GM18907 (cell line): ENCODE measurements around the gene EPHB1.
"Not testable (repeated sequence)": the region's sequence is repeated elsewhere in the genome, so short reads cannot be mapped to it uniquely, and the experiment has no call there.

Experiments
- ATAC-seq: cut with Tn5 transposase; IDR thresholded peaks from one replicate; pipeline ENCODE4 v1.9.1; 2021; ENCODE audit warnings: mild to moderate bottlenecking, moderate library complexity; ENCODE audit not compliant: unreplicated experiment

The EPHB1 gene

DNA sequence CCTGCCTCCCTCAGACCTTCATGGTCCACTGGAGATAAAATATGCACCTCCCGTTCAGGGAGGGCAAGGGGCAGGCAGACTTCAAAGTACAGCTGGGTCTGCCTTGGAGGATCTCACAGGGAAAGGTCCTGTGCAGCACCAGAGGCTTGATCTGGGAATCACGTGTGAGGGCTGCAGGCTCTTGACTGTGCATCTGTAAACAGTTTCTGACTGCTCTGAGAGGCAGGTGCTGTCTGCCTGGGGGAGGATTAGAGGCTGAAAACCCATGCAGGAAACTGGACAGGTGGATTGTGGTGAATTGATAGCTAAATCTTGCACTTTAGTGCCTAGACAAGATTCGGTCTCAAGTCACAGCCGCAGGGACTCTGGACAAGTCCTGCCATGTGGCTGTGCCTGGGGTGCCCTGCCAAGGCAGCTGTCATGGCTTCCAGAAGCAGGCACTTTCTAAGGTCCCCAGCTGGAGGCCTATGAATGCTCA is 239.3 kb downstream of the EPHB1 start:
- no peak for ATAC-seq

DNA sequence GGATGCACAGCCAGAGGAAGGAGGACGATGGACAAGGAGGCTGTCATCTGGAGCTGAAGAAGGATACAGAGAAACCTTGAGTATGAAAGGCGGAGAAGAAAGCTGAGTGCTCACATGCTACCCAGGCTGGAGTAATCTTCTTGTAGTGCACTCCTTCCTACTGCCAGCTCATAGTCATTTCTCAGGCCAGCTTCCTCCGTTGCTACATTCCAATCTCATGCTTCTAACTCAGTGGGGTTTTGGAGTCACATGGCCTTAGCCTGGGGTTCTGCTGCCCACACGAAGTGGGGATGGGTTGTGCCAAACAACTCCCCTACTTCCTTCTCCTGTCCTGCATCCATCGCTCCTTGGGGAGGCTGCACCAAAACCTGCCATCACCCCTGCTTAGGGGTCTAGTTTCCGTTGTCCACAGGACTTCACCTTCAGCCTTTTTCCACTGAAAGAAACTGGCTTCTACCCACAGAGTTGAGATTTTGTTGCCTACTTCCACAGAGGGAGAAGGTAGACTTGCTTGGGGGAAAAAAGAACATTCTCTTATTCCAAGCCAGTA is 239.9 kb downstream of the EPHB1 start:
- no peak for ATAC-seq

DNA sequence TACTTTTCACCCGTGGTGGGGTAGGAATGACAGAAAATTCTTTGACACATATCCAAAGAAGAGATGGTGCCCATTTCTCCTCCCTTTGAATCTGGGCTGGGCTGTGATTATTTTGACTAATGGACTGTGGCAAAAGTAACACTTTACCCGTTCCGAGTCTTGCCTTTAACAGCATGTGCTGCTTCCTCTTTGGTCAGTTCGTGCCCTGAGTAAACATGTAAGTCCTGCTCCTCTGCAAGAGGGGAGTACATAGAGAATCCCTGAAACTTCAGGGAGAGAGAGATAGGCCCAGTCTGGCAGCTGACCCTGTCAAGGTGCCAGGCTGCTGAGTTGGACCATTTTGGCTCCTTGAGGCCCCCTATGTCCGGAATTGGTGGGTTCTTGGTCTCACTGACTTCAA is 243.1 kb downstream of the EPHB1 start:
- no peak for ATAC-seq

DNA sequence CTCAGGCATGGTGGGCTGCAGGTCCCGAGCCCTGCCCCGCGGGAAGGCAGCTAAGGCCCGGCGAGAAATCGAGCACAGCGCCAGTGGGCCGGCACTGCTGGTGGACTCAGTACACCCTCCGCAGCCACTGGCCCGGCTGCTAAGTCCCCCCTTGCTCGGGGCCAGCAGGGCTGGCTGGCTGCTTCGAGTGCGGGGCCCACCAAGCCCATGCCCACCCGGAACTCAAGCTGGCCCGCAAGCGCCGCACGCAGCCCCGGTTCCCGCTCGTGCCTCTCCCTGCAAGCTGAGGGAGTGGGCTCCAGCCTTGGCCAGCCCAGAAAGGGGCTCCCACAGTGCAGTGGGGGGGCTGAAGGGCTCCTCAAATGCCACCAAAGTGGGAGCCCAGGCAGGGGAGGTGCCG is 244.5 kb downstream of the EPHB1 start:
- not testable (repeated sequence) for ATAC-seq

DNA sequence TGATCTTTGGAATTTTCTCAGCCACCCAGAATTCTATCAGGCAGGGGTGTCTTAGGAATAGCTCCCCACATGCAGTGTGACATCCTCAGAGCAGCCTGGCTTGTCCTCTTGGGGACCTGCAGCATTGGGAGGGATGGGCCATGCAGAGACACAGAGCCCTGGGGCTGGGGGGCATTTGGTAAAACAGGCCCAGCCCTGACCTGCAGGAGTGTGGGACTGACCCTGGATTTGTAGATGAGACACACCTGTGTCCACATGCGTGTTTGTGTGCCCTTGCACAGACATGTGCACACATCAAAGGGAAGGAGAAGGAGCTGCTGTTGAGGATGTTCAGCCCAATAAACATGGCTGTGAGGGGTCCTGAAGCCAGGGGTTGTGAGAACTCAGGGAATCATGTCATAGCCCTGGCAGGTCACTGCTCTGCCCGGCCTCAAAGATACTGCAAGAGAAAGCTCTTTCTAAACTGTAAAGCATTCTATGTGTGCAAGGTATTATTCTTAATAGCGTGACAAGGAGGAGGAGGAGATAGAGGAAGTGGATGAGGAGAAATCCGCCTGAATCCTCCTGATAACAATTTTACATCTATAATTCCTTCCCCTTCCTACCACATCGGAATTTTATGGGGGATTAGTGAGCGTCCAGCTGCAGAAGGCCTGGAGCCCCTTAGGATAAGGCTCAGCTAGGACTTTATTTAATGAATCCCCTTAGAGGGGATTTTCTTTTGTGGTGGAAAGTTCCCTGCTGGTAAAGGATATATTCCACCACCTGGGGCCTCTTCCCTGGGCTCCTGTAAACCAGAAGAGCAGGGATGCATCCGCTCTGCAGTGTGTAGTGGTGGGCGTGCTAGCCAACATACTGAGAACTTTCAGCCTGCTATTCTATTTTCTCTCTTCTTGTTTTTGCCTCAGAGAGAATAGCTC is 245.5 kb downstream of the EPHB1 start:
- no peak for ATAC-seq

DNA sequence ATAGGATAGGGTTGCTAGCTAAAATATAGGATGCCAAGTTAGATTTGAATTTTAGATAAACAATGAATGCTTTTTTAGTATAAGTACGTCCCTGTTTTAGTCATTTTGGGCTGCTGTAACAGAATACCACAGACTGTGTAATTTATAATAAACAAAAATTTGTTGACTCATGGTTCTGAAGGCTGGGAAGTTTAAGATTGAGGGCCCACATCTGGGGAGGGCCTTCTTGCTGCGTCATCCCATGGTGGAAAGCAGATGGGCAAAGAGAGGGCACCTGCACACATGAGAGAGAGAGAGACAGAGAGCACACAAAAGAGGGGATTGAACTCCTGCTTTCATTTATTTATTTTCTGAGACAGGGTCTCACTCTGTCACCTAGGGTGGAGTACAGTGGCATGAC is 246.5 kb downstream of the EPHB1 start:
- ATAC-seq: no peak

DNA sequence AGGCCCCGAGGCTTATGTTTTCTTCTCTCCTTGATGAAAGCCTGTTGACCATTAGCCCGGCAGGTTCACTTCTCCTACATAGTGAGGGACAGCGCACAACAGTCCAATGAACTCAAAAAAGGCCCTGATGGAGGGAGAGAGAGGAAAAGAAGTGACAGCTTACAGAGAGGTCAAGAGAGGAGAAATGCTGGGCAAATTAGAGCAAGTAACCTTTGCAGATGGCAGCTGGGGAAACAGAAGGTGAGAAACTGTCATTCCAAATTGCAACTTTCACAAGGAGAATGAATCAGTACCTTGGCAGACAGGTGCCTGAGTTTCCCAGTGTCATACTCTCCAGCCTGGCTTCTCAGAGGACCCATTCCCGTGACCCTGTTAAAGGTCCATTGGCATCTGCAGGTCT is 252.0 kb downstream of the EPHB1 start:
- no peak for ATAC-seq

DNA sequence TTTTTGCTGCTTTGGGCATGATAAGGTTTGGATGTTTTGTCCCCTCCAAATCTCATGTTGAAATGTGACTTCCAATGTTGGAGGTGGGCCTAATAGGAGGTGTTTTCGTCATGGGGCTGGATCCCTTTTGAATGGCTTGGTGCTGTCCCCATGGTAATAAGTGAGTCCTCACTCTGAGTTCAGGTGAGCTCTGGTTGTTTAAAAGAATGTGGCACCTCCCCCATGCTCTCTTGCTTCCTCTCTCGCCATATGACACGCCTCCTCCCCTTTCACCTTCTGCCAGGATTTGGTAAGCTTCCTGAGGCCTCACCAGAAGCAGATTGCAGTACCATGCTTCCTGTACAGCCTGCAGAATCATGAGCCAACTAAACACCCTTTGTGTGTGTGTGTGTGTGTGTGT is 255.5 kb downstream of the EPHB1 start:
- ATAC-seq: no peak

DNA sequence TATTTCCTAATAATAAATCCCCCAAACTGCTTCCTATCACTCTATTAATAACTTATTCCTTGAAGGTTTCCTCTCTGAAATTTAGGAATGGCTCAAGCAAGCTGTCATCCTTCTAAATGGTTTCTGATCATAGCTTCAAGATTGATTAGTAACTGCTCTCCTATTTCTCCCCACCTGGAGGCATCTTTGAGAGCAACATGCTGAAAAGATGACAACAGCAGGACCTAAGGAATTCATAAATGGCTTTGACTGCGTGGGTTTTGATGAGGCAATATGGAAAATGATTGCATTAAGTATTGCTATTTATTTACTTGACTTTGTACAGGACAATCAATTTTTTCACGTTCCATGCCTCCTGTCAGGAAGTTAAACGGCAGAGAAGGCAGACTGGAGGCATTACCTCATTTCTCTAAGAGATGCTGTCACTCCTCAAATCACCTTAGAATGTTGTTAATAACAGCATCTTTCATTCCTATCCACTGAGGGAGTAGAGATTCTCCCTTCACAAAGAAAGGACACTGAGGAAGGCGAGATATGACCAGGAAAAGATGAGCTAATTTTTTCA is 256.4 kb downstream of the EPHB1 start:
- no peak for ATAC-seq

DNA sequence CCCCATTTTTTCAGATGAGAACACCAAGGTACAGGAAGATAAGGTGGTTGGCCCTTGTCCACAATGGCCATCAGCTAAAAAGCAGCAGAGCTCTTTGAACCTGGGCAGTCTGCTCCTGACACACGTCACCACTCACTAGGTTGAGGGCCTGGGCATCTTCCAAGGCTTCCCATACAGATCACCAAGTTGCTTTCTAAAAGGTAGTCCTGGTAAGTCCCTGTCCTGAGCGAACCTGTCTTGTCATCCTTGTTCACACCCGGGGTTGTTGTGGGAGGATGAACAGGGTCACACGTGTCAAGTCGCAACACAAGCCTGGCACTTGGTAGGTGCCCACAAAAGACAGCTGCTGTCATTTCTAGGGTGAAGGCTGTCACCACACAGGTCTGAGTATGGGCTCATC is 260.4 kb downstream of the EPHB1 start:
- ATAC-seq: no peak

DNA sequence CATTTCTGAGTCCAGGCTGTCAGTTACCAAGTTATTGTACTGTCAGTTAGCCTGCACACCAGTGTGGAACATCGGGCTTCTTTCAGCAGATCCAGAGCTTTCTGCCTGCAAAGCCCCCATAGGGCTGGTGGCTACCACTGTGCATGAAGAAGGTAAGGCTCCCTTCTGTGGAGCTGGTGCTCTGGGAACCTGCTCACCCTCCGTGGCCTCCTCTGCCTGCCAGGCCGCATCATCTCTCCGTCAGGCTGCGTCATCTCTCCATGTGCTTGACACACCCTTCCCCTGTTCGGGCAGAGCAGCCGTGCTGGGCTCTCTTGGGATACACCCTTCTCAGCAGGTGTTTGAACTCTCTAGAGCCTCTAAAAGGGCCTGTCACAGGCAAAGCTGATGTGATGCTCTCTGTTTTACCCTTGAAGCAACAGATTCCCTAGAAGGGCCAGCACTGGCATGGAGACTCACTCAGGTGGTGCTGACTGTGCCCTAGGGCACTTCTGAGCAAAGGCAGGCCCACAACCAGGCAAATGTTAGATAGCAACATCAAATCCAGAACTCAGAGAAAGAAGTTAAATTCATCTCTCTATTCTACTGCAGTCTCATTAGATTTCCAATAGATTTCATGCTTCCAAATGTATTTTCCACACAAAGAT is 261.1 kb downstream of the EPHB1 start:
- ATAC-seq: no peak

DNA sequence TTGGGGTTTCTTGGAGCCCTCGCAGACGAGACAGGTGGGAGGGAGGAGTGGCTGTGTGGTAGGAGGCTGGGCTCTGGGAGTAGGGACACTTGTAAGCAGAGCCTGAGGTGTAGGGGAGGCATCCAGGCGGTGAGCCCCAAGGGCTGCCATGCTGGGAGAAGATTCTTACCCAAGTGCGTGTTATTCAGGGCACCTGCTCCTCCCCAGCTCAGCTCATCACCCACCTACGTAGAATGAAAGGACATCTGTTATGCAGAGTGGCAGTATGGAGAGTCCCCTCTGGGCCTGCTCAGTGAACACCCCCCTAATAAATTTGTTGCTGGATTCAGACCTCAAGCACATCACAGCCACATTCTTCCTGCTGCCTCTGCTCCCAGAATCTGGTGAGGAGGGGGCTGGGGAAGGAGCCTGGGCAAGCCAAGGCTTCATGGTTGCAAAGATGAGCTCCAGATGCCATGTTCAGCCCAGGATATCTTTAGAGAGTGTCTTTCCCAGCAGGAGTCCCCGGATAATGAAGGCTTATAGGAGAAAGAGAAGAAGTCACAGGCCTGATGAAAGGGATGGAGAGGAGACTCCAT is 261.8 kb downstream of the EPHB1 start:
- ATAC-seq: no peak

DNA sequence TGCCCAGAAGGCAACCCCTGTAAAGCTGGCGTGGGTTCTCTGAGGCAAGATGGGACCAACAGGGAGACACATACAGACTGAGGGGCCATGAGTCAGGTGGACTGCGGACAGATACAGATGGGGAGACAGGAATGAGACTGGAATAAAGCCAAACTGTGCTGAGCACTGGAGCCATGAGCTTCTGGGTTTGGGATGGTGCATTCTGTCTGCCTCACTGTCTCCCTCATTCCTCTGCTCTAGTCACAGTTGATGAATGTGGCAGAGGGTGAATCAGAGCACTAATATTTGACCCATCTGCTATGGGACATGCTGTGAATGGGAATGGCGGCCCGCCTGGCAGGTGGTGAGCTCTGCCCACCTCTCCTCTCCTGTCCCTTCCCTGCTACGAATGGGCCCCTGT is 262.9 kb downstream of the EPHB1 start:
- ATAC-seq: no peak

DNA sequence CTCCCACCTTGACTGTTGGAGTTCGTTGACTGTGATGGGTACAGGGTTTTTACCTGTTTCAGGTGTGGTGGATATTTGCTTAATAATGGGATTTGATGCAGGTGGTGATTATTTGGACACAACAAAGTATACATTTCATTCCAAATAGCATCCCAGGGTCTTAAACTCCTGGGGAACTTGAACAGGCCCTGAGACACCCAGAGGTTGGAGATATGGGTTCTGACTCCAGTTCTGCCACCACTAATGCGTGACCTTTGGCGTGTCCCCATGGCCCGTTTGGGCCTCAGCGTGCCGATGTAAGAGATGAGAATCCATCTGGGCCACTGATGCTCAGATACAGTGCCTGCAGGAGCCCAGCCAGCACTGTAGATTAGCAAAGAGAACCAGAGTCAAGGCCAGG is 264.5 kb downstream of the EPHB1 start:
- ATAC-seq: no peak

DNA sequence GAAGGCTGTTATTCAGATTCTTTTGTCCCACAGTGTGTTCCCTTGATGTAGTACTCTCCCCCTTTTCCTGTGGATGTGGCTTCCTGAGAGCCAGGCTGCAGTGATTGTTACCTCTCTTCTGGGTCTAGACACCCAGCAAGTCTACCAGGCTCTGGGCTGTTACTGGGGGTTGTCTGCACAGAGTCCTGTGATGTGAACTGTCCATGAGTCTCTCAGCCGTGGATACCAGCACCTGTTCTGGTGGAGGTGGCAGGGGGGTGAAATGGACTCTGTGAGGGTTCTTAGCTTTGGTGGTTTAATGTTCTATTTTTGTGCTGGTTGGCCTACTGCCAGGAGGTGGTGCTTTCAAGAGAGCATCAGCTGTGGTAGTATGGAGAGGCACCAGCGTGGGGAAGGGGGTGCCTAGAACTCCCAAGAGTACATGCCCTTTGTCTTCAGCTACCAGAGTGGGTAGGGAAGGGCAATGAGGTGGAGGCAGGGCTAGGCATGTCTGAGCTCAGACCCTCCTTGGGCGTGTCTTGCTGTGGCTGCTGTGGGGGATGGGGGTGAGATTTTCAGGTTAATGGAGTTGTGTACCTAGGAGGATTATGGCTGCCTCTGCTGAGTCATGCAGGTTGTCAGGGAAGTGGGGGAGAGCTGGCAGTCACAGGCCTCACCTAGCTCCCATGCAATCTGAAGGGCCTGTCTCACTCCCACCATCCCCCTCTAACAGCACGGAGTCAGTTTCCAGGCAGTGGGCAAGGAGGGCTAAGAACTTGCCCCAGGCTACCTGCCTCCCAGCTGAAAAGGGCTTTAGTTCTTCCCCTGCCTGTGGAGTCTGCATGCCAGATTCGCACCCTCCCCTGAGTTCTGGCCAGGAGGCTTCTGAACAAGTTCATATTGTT is 272.0 kb downstream of the EPHB1 start:
- not testable (repeated sequence) for ATAC-seq

DNA sequence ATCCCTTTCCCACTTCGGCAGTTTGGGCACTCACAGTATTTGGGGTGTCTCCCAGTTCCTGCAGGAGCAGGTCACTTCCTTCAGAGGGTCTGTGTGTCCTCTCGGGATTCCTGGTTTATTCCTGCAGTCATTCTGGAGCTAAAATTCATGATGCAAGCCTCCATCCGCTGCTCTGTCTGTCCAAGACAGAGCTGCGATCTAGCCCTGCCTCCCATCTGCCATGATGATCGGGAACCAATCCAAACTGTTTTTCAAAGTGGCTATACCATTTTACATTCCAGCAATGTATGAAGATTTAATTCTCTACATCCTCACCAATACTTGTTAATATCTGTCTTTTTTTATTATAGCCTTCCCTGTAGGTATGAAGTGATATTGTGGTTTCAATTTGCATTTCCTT is 273.0 kb downstream of the EPHB1 start:
- ATAC-seq: no peak

DNA sequence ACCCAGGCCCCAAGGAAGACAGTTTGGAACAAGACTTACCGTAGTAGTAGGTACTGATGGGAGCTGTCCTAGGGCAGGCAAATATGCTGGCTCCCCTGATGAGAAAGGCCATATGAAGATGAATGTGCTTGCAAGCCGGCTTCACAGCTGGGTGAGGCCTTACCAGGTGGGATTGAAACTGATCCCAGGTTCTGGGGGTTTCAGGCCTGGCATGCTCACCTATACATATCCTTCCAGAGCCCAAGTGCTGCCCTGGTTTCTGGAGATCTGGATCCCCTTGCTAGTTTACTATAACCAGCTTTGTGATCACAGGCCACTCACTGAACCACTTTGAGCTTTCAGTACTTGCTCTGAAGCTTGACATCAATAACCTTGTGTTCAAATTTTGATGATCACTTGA is 274.3 kb downstream of the EPHB1 start:
- no peak for ATAC-seq

DNA sequence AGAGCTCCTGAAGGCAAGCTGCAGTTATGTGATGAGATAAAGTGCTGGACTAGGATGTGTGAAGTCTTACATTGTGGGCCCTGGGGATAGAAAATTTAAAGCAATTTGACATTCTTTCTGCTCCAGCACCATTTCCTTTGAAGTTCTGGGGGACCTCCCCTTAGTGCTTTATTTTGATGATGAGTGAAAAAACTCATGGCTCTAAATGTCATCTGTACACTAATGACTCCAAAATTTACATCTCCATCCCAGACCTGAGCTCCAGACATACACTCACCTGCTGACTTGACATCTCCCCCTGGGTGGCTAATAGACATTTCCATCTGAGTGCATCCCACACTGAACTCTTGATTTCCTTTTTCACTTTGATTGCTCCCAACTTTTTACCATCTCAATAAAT is 276.4 kb downstream of the EPHB1 start:
- ATAC-seq: no peak

DNA sequence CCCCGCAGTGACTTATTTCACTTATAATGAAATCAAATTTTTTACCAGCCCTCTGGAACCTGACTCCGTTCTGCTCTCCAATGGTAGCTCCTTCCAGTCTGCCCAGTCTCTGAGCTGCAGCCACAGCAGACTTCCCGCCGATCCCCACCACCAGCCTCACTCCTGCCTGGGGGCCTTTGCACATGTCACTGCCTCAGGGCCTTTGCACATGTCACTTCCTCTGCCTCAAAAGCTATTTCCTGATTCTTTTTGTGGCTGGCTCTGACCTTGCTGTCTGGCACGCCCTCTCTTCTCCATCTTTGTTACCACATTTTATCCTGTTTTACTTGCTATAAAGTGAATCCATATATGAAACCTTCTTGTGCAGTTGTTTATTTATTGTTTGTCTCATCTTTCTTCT is 277.4 kb downstream of the EPHB1 start:
- no peak for ATAC-seq

DNA sequence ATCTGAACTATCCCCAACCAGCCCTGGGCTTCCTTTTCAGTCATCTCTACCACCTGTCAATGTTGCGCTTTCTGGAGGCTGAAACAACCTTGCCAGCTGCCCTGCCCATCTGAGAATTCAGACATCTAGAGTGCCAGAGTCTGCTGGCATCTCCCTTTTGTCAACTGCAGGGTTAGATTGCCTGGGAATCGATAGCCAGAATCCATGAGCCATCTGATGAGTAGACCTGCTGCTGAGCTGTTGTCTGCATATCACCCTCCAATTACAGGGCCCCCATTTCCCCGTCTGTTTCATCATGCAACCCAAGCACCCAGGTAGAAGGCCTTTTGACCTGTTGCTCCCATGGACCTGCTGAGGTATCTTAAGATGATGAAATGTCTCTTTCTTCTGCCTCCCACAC is 280.1 kb downstream of the EPHB1 start:
- no peak for ATAC-seq
